ENCODE data around the gene ZBTB20. TPM values are rescaled to one million over a fixed set of nuclear protein-coding genes. Genes with fewer than 3 reads are reported as not detected.
A peak's percentile ranks its signal among the peaks of the same experiment; 100 is the strongest.

ZBTB20 gene
- total and polyA plus RNA-seq, 5 donors from 2014 or later = 10.1 to 58.2 (median 13.2) TPM

DNA sequence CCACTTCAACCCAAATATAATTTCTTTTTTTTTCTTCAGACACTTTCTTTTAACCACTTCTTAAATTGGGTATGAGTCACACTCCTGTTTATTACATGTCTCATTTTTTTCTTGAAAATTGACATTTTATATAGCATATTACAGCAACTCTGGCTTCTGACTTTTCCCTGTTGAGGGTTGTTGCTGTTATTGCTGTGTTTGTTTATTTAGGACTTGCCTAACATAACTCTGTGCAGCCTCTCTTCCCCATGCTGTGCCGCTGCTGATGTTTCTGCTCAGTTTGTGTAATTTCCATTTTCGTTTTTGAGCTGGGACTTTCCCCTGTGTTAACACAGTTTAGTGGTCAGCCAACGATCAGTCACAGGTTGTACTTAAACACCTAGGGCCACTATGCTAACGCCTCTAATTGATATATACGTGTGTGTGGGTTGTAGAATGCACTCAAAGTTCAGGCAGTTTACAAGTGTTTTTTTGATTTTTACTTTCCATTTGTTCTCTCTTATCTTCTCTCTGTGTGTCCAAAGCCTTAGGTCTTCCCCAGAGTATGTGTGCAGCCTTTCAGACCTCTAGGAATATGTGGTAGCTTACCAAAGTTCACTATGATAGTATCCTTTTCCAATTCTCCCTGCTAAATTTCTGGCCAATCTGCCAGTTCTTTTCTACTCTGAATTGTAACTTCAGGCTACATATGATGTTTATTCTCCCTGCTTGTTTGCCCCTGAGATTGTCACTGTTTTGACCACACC, 337.2 kb downstream of the ZBTB20 start:
- Mint-ChIP-seq H3K36me3 (peaks cover 21% of the 10 kb centered on the region), H3K4me1 (peaks cover 8 to 12% (median 8%) of the 10 kb centered on the region in 4 donors), H3K27ac (peak overlapping the region; percentile 25 to 50 (median 43)), H3K27me3 (no peaks in the 10 kb centered on the region), H3K4me3 (peak overlapping the region in 1 of 4 donors; percentile 24), H3K9me3 (peaks cover 0 to 3% (median 1%) of the 10 kb centered on the region in 7 donors)
- DNase-seq (peak in 1 of 3 donors; percentile 61), ATAC-seq (ENCODE audit: low read depth in 2 of 2) (peak; percentile 44 to 52)
- Histone ChIP-seq H3K9me3 (ENCODE audit: control insufficient read depth in 2 of 2, low read length in 2 of 2) (no peaks in the 10 kb centered on the region), H3K27me3 (ENCODE audit: control insufficient read depth, insufficient read depth, low read length) (no peaks in the 10 kb centered on the region), H3K27ac (ENCODE audit: insufficient read depth, low read length, poor library complexity, severe bottlenecking) (no peak overlapping the region), H3K36me3 (ENCODE audit: control insufficient read depth, insufficient read depth, low read length) (no peaks in the 10 kb centered on the region), H3K4me1 (ENCODE audit: control insufficient read depth, insufficient read depth, low read length, poor library complexity, severe bottlenecking) (peaks cover 6% of the 10 kb centered on the region), H3K4me3 (ENCODE audit: low read depth, low read length) (peak overlapping the region; percentile 30)

DNA sequence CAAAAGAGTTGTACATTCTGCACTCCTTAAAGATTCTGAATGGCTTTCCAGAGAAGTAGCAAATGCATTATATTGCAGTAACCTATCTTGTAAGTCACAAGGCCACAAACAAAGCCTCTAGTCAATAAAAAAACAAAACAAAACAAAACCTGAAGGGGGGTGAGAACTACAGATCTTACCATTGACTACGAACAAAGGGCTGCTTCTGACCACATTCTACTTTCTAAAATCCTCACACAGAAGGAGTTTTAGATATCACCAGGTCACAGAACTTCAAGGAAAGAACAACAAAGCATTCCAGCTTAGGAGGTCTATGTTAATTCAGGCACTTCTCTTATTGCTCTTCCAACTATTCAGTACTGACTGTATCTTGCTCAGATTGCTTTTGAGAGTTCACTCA, 343.0 kb downstream of the ZBTB20 start:
- no peak overlapping the region for H3K27ac Mint-ChIP-seq
- H3K4me3 Mint-ChIP-seq = no peak overlapping the region
- DNase-seq = no peak

GRCh38 chr3:114803042-114803695, 343.9 kb downstream of the ZBTB20 start:
- Mint-ChIP-seq H3K36me3 (peaks cover 18% of the 10 kb centered on the region), H3K4me1 (peaks cover 0 to 8% (median 5%) of the 10 kb centered on the region in 4 donors), H3K27me3 (no peaks in the 10 kb centered on the region), H3K27ac (no peak overlapping the region), H3K4me3 (no peak overlapping the region), H3K9me3 (peaks cover 0 to 2% (median 0%) of the 10 kb centered on the region in 7 donors)
- Histone ChIP-seq H3K27me3 (ENCODE audit: control insufficient read depth, insufficient read depth, low read length) (no peaks in the 10 kb centered on the region), H3K4me1 (ENCODE audit: control insufficient read depth, insufficient read depth, low read length, poor library complexity, severe bottlenecking) (no peaks in the 10 kb centered on the region), H3K36me3 (ENCODE audit: control insufficient read depth, insufficient read depth, low read length) (no peaks in the 10 kb centered on the region), H3K27ac (ENCODE audit: insufficient read depth, low read length, poor library complexity, severe bottlenecking) (no peak overlapping the region), H3K9me3 (ENCODE audit: control insufficient read depth in 2 of 2, low read length in 2 of 2) (no peaks in the 10 kb centered on the region), H3K4me3 (ENCODE audit: low read depth, low read length) (no peak overlapping the region)
- DNase-seq (no peak), ATAC-seq (ENCODE audit: low read depth in 2 of 2) (no peak)

More for the DNA sequence above, 343.0 kb downstream of the ZBTB20 start:
- Mint-ChIP-seq H3K4me1 (peaks cover 0 to 8% (median 5%) of the 10 kb centered on the region in 4 donors), H3K27me3 (no peaks in the 10 kb centered on the region), H3K36me3 (peaks cover 22% of the 10 kb centered on the region), H3K9me3 (peaks cover 0 to 2% (median 0%) of the 10 kb centered on the region in 7 donors)
- Histone ChIP-seq H3K9me3 (ENCODE audit: control insufficient read depth in 2 of 2, low read length in 2 of 2) (no peaks in the 10 kb centered on the region), H3K27ac (ENCODE audit: insufficient read depth, low read length, poor library complexity, severe bottlenecking) (no peak overlapping the region), H3K36me3 (ENCODE audit: control insufficient read depth, insufficient read depth, low read length) (no peaks in the 10 kb centered on the region), H3K27me3 (ENCODE audit: control insufficient read depth, insufficient read depth, low read length) (no peaks in the 10 kb centered on the region), H3K4me1 (ENCODE audit: control insufficient read depth, insufficient read depth, low read length, poor library complexity, severe bottlenecking) (no peaks in the 10 kb centered on the region), H3K4me3 (ENCODE audit: low read depth, low read length) (no peak overlapping the region)
- no peak for ATAC-seq (ENCODE audit: low read depth in 2 of 2)

- no peak overlapping the region for H3K4me3 Mint-ChIP-seq
- no peaks in the 10 kb centered on the region for H3K27me3 ChIP-seq (ENCODE audit: control insufficient read depth, insufficient read depth, low read length)
- H3K9me3 ChIP-seq (ENCODE audit: control insufficient read depth in 2 of 2, low read length in 2 of 2) = no peaks in the 10 kb centered on the region
- H3K4me3 ChIP-seq (ENCODE audit: low read depth, low read length) = no peak overlapping the region
- DNase-seq = no peak
- peaks cover 0 to 1% (median 0%) of the 10 kb centered on the region in 7 donors for H3K9me3 Mint-ChIP-seq
- no peak overlapping the region for H3K27ac Mint-ChIP-seq
- H3K27ac ChIP-seq (ENCODE audit: insufficient read depth, low read length, poor library complexity, severe bottlenecking) = no peak overlapping the region
- no peaks in the 10 kb centered on the region for H3K27me3 Mint-ChIP-seq
- H3K36me3 ChIP-seq (ENCODE audit: control insufficient read depth, insufficient read depth, low read length) = no peaks in the 10 kb centered on the region
- H3K36me3 Mint-ChIP-seq = peaks cover 31% of the 10 kb centered on the region
- H3K4me1 ChIP-seq (ENCODE audit: control insufficient read depth, insufficient read depth, low read length, poor library complexity, severe bottlenecking) = no peaks in the 10 kb centered on the region
- no peak for ATAC-seq (ENCODE audit: low read depth in 2 of 2)
- peaks cover 0 to 16% (median 9%) of the 10 kb centered on the region in 4 donors for H3K4me1 Mint-ChIP-seq
Measured at GRCh38 chr3:114800272-114801031, 346.6 kb downstream of the ZBTB20 start.

DNA sequence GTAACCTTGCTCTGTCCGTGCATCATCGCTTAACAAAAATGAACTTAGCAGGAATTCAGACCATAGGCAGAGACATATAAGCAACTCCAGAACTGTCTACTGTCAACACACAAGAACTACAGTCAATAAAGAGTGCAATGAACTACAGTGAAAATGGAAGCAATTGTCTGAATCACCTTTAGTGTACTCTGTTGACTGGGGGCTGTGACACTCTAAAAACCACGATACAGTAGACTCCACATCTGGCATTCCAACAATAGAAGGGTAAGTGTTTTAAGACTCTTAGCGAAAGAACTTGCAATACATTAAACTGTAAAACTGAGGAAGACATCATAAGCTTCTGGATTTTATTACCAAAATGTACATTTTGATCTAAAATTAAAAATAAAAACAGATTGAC, 347.3 kb downstream of the ZBTB20 start:
- Mint-ChIP-seq H3K4me1 (peaks cover 0 to 15% (median 10%) of the 10 kb centered on the region in 4 donors), H3K4me3 (no peak overlapping the region)
- H3K4me3 ChIP-seq (ENCODE audit: low read depth, low read length) = no peak overlapping the region

GRCh38 chr3:114796796-114797195, 350.3 kb downstream of the ZBTB20 start:
- Histone ChIP-seq H3K36me3 (ENCODE audit: control insufficient read depth, insufficient read depth, low read length) (no peaks in the 10 kb centered on the region), H3K9me3 (ENCODE audit: control insufficient read depth in 2 of 2, low read length in 2 of 2) (no peaks in the 10 kb centered on the region), H3K27ac (ENCODE audit: insufficient read depth, low read length, poor library complexity, severe bottlenecking) (no peak overlapping the region), H3K4me1 (ENCODE audit: control insufficient read depth, insufficient read depth, low read length, poor library complexity, severe bottlenecking) (no peaks in the 10 kb centered on the region), H3K27me3 (ENCODE audit: control insufficient read depth, insufficient read depth, low read length) (no peaks in the 10 kb centered on the region), H3K4me3 (ENCODE audit: low read depth, low read length) (no peak overlapping the region)
- Mint-ChIP-seq H3K27ac (no peak overlapping the region), H3K36me3 (peaks cover 31% of the 10 kb centered on the region), H3K4me3 (no peak overlapping the region), H3K27me3 (no peaks in the 10 kb centered on the region), H3K4me1 (peaks cover 0 to 19% (median 5%) of the 10 kb centered on the region in 4 donors), H3K9me3 (peaks cover 0 to 1% (median 0%) of the 10 kb centered on the region in 7 donors)
- DNase-seq = no peak
- no peak for ATAC-seq (ENCODE audit: low read depth in 2 of 2)

More for the DNA sequence above, 347.3 kb downstream of the ZBTB20 start:
- ATAC-seq (ENCODE audit: low read depth in 2 of 2) = no peak
- DNase-seq = no peak
- Histone ChIP-seq H3K27me3 (ENCODE audit: control insufficient read depth, insufficient read depth, low read length) (no peaks in the 10 kb centered on the region), H3K4me1 (ENCODE audit: control insufficient read depth, insufficient read depth, low read length, poor library complexity, severe bottlenecking) (no peaks in the 10 kb centered on the region), H3K9me3 (ENCODE audit: control insufficient read depth in 2 of 2, low read length in 2 of 2) (no peaks in the 10 kb centered on the region), H3K36me3 (ENCODE audit: control insufficient read depth, insufficient read depth, low read length) (no peaks in the 10 kb centered on the region), H3K27ac (ENCODE audit: insufficient read depth, low read length, poor library complexity, severe bottlenecking) (no peak overlapping the region)
- H3K27ac Mint-ChIP-seq = no peak overlapping the region
- H3K36me3 Mint-ChIP-seq = peaks cover 31% of the 10 kb centered on the region
- H3K9me3 Mint-ChIP-seq = peaks cover 0 to 1% (median 0%) of the 10 kb centered on the region in 7 donors
- H3K27me3 Mint-ChIP-seq = no peaks in the 10 kb centered on the region

GRCh38 chr3:114794894-114795630, 352.0 kb downstream of the ZBTB20 start:
- Mint-ChIP-seq H3K4me3 (no peak overlapping the region), H3K9me3 (peaks cover 0 to 1% (median 0%) of the 10 kb centered on the region in 7 donors), H3K27ac (peak overlapping the region in 1 of 3 donors; percentile 8), H3K27me3 (no peaks in the 10 kb centered on the region), H3K36me3 (peaks cover 28% of the 10 kb centered on the region), H3K4me1 (peaks cover 0 to 25% (median 5%) of the 10 kb centered on the region in 4 donors)
- no peaks in the 10 kb centered on the region for H3K27me3 ChIP-seq (ENCODE audit: control insufficient read depth, insufficient read depth, low read length)
- DNase-seq = no peak
- no peaks in the 10 kb centered on the region for H3K9me3 ChIP-seq (ENCODE audit: control insufficient read depth in 2 of 2, low read length in 2 of 2)
- no peak overlapping the region for H3K4me3 ChIP-seq (ENCODE audit: low read depth, low read length)
- no peaks in the 10 kb centered on the region for H3K36me3 ChIP-seq (ENCODE audit: control insufficient read depth, insufficient read depth, low read length)
- no peak overlapping the region for H3K27ac ChIP-seq (ENCODE audit: insufficient read depth, low read length, poor library complexity, severe bottlenecking)
- no peak for ATAC-seq (ENCODE audit: low read depth in 2 of 2)
- no peaks in the 10 kb centered on the region for H3K4me1 ChIP-seq (ENCODE audit: control insufficient read depth, insufficient read depth, low read length, poor library complexity, severe bottlenecking)

All from CD4-positive, CD25-positive, alpha-beta regulatory T cell (primary cell).